Activated T-cell treated with anti-CD3 and anti-CD28 coated beads for 1 hour (primary cell): ENCODE measurements around the gene TRIM62.

Source experiments
- DNase-seq: peaks from one replicate; pipeline ENCODE4 v3.0.0-alpha.2; 2020; ENCODE audit warnings: low read depth

Gene TRIM62

DNA sequence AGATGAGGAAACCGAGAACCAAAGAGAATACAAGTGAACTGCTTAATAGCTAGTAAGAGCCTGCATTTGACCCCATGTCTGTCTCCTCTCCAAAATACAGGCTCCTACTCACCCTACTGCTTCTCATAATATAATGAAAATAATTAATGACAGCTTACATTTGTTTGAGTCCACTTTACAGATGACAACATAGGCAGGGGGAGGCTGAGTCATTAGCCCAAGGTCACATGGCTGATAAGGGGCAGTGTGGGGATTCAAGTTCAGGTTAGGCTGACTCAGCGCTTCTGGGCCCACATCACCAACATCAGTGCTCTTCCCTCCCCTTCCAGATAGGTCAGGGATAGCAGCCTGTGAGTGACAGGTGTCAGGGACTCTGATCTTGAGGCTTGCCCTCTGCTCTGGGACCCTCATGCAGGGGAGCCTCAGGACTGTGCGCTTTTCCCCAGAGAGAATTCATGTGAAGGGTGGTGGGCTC, 84.7 kb downstream of the TRIM62 start:
- DNase-seq, result no peak

DNA sequence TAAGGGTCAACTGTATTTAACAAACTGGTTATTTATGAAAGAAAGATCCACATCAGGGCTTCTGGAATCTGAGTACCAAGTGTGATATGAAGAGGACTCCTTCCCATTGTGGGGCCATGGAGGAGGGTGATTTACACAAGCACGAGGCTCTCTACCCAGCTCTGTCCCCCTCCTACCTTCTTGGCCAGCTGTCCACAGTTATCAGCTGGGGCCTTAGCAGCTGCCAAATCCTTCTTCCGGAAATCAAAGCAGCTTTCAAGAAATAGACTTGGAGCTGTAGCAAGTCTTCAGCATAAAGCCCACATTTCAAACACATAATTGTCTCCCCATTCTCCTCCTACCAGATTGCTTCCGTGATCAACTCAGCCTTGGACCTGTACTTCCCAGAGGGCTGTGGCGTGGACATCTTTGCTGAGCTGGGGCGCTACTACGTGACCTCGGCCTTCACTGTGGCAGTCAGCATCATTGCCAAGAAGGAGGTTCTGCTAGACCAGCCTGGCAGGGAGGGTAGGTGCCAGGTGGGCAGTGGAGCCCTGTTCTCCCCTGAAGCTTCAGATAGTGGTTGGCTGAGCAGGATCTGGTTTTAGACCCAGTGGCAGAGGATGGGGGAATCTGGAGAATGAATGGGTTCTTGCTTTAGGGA, 85.4 kb downstream of the TRIM62 start:
- no peak for DNase-seq
